ENCODE measurements around the gene CACHD1.

CACHD1 gene

DNA sequence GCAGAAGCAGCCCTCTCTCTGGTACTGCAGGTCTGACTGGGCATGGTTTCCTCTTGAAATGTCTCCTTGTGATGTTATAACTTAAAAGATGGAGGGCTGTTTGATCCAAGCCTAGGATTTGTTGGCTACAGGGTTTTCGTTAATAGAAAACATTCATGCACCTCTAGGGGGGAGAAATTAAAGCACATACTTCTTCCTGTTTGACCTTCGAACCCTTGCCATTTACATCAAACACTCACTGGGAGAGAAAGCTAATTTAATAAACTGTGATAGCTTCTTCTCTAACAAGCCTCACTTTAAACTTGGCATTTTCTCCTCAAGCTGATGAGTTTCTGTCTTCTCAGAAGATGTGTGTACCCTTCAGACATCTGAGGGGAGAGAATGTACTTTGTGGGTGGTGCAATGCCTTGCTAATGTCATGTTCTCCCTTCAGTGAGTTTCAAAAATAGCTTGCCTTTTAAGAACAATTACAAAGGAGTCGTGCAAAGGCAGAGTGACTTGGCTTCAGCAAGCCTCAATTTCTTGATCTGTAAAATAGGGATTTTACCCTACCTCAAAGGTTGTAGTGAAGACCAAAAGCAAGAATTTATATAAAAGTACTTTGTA, 20.4 kb downstream of the CACHD1 start:
- CTCF ChIA-PET: interaction anchor here (0.8 to 1.1 kb wide), 2 partner anchors 12 to 13 kb away, joined by 3 read pairs; no protein-coding TSS in a partner anchor
- TF ChIP-seq, protein P1, sequence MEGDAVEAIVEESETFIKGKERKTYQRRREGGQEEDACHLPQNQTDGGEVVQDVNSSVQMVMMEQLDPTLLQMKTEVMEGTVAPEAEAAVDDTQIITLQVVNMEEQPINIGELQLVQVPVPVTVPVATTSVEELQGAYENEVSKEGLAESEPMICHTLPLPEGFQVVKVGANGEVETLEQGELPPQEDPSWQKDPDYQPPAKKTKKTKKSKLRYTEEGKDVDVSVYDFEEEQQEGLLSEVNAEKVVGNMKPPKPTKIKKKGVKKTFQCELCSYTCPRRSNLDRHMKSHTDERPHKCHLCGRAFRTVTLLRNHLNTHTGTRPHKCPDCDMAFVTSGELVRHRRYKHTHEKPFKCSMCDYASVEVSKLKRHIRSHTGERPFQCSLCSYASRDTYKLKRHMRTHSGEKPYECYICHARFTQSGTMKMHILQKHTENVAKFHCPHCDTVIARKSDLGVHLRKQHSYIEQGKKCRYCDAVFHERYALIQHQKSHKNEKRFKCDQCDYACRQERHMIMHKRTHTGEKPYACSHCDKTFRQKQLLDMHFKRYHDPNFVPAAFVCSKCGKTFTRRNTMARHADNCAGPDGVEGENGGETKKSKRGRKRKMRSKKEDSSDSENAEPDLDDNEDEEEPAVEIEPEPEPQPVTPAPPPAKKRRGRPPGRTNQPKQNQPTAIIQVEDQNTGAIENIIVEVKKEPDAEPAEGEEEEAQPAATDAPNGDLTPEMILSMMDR (IDR thresholded peaks at IDR 0.05; ENCODE audit: control extremely low read depth, extremely low read depth, low read depth, missing control alignments): no peak
- POLR2A ChIA-PET: no interaction called here
- DNase-seq (ENCODE audit: extremely low spot score): no peak

- ChIA-PET CTCF (interaction anchor here (0.8 kb wide), 1 partner anchor 37 kb away, joined by 3 read pairs; no protein-coding TSS in a partner anchor), POLR2A (no interaction called here)
- DNase-seq (ENCODE audit: extremely low spot score): no peak
These were observed 22.5 kb downstream of the CACHD1 start for GRCh38 chr1:64492424-64492823.

DNA sequence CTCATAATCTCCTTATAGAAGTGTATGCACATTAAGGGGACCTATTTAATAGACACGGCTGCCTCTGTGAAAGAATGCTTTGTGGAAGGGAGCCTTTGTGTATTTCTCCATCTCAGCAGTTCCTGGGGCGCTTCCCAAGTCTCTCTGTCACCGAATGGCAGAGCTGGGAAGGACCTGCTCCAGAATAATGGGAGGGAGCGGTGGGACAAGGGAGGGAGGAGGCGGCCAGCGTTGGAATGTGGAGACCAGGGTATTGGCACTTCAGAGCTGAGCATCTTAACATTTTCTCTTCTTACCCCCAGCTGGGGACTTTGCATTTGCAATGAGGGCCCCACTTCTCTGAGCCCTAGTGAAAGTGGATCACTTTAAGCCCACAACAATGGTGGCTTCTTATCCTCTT, 23.9 kb downstream of the CACHD1 start:
- ChIA-PET POLR2A (no interaction called here), CTCF (no interaction called here)
- no peak for DNase-seq (ENCODE audit: extremely low spot score)
- TF ChIP-seq, protein P1 (IDR thresholded peaks at IDR 0.05; ENCODE audit: control extremely low read depth, extremely low read depth, low read depth, missing control alignments): no peak

More at GRCh38 chr1:64492424-64492823, 22.5 kb downstream of the CACHD1 start:
- TF ChIP-seq, protein P1 (IDR thresholded peaks at IDR 0.05; ENCODE audit: control extremely low read depth, extremely low read depth, low read depth, missing control alignments): no peak

DNA sequence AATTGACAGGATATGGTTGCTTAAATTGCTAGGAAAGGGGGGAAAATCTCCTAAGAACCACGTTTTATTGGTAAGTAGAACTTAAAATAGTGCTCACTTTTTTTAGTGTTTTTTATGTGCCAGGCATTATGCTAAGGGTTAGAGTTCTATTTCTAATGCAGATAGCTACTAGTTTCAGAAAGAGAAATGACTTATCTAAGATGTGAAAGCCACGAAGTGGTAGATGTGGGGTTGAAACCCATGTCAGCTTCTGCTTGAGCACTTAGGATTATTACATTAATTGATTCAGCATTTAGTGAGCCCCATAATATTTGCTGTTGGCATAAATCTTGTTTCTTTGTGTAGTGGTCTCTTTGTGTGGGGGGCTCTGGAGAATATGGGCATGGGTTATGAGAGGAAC, 24.7 kb downstream of the CACHD1 start:
- ChIA-PET POLR2A (no interaction called here), CTCF (no interaction called here)
- DNase-seq (ENCODE audit: extremely low spot score): no peak
- TF ChIP-seq, protein P1 (IDR thresholded peaks at IDR 0.05; ENCODE audit: control extremely low read depth, extremely low read depth, low read depth, missing control alignments): no peak

GRCh38 chr1:64495878-64496277, 25.9 kb downstream of the CACHD1 start:
- TF ChIP-seq, protein P1 (IDR thresholded peaks at IDR 0.05; ENCODE audit: control extremely low read depth, extremely low read depth, low read depth, missing control alignments): no peak
- no peak for DNase-seq (ENCODE audit: extremely low spot score)
- POLR2A ChIA-PET: no interaction called here
- CTCF ChIA-PET: interaction anchor here (2.1 kb wide), 1 partner anchor 18 kb away, joined by 5 read pairs; no protein-coding TSS in a partner anchor

DNA sequence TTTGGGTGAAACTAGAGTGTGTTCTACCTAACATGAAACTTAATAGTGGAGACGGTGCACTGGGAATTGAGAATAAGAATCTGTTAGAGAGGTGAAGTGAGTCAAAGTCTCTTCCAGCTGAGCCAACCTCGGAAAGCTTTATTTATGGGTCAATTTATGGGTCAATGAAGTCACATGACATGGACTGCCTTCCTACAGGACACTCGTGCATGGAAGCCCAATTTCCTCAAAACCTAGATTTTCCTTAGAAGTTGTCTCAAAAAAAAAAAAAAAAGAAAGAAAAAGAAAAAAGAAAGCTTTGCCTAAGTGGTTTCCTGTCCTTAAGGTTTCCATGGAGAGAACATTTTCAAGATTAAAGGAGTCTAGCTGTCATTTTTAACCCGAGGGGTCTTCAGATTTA, 26.7 kb downstream of the CACHD1 start:
- CTCF ChIA-PET: interaction anchor here (0.7 to 2.1 kb wide), 3 partner anchors 15 to 736 kb away, joined by 3 to 5 read pairs (median 3); no protein-coding TSS in a partner anchor
- TF ChIP-seq, protein P1 (IDR thresholded peaks at IDR 0.05; ENCODE audit: control extremely low read depth, extremely low read depth, low read depth, missing control alignments): no peak
- DNase-seq (ENCODE audit: extremely low spot score): no peak
- POLR2A ChIA-PET: interaction anchor here (0.6 kb wide), 1 partner anchor 147 kb away, joined by 4 read pairs; no protein-coding TSS in a partner anchor
